Stimulated activated CD4-positive, alpha-beta T cell treated with anti-CD3 and anti-CD28 coated beads, Interleukin-15, amount 100 ng/mL, for 1 hour (primary cell): ENCODE results near the gene SH2D3A.
"Not testable (repeated sequence)": the region's sequence is repeated elsewhere in the genome, so short reads cannot be mapped to it uniquely, and the experiment has no call there.

Experiments used
- DNase-seq, 2 donors: peaks; one replicate each; pipeline ENCODE4 v3.0.0-alpha.2; 2020; ENCODE audit warnings: low read depth in 1 of 2, low spot score in 1 of 2

The SH2D3A gene

DNA sequence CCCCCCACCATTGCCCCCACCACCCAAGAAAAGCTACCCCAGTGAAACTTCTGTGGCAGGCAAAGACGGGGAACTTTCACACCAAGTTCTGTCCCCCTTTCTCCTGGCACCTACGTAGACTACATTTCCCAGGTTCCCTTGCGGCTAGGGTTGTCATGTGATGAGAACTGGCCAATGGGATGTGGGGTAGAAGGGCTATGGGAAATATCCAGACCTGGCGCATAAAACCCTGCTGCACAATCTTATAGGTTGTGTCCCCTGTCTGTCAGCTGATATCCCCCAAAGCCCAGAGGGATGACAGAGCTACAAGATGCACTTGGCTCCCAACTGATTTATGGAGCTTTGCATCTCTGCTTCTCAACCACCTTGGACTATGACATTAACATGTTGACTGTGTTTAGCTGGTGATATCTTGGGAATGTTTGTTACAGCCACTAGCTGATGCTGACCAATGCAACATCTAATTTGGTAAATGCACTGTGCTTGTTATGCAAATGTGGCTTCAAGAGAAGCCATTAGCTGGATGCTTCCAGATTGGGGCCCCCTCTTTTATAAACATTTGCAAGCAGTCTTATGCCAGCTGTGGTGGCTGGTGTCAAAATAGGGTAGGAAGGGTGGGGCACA is 6.1 kb downstream of the SH2D3A start:
- DNase-seq, result no peak

DNA sequence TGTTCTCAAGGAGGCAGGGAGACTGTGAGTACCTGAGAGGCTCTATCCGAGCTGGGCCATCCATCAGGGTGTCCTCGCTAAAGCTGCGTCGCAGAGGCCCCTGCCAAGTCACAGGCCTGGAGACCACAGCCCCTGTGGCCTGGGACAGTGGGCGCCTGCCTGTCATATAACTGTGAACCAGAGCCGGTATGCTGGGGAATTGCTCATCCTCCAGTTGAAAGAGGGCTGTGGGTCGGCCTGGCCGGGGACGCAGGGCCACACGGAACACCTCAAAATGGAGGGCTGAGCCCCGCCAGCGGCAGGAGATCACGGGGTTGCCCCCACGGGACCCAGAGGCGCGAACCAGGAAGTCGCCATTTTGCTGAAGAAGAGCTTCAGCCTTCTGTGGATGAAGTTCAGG is 6.6 kb downstream of the SH2D3A start:
- no peak for DNase-seq

DNA sequence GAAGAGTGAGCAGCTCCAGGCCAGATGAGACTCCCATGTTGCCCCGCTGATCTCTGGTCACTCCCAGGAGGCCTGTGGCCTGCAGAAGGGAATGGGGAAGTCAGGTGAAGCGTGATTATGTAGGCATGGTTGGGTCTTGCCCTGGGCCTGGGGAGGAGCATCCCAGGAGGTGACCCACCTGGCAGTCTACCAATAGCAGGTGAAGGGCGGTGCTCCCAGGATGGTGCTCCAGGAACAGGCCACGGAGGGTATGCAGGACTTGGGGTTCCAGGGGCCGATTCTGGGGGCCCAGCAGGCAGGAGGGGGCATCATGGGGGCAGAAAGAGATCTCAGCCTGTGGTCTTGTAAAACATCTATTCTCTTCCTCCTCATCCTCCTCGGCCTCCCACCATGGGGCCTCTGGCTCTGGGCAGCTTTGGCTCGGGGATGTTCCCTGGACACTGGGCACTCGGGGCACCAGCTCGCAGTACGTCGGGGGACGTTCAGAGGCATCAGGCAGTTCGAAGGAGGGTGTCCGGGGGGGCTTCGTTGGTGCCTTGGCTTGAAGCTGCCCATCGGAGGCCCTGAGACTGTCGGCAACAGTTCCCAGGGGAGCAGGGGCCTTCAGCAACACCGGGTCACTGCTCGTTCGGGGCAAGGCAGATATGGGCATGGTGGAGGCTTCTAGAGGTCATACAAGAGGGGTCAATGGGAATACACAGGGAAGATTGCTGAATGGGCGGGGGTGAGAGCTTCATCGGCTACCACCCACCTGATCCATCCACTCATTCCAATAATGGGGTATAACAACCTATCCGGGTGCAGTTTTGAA is 12.4 kb downstream of the SH2D3A start:
- DNase-seq, result no peak

DNA sequence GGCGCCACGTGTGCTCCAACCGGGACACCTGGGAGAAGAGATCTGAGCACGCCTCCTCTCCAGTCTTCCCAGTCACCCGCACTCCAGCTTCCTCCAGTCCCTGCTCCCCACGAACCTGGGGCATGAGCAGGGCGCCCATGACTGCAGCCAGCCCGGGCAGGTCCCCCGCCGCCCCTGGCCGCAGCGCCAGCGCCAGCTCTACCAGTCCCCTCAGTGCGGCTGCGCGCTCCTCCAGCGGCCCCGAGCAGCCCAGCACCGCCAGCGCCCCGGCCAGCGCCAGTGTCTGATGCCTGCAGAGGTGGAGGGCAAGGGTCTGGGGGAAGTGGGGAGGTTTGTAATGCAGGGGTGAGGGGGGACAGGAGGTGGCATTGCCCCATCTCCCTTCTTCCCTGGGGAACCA is 13.1 kb downstream of the SH2D3A start:
- DNase-seq, result no peak

DNA sequence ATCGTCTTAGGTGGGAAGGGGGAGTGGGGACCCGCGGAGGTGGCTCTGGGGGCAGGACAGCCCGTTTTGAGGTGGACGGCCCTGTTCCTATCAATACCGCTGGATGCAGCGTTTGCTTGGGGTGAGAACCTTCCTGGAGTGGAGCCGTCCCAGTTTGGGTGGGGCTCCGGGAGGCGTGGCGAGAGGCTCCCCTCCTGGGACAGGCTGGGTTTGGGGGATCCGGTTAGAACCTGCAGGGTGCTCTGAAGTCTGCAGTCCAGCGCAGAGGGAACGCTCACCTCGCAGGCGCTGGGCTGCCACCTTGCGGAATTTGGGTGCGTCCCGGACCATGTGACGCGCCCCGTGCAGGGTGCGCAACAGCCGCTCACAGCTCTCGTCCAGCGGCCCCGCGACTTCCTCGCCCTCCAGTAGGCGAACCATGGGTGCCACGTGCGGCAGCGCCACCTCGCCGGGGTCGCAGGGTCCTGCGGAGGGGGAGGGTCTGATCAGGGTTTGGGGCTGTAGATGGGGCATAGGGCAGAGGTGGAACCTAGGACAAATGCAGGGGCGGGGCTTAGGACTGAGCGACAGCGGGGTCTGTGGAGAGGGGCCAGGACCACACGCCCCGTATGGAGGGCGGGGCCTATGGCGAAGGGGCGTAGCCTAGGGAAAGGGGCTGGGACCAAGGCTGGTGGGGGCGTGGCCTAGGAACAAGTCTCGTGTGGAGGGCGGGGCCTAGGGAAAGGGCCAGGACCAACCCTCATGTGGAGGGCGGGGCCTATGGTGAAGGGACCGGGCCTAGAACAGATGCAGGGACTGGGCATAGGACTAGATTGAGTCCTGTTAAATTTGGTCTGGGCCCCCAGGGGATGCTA is 13.8 kb downstream of the SH2D3A start:
- peak; percentile 55 to 75 for DNase-seq

DNA sequence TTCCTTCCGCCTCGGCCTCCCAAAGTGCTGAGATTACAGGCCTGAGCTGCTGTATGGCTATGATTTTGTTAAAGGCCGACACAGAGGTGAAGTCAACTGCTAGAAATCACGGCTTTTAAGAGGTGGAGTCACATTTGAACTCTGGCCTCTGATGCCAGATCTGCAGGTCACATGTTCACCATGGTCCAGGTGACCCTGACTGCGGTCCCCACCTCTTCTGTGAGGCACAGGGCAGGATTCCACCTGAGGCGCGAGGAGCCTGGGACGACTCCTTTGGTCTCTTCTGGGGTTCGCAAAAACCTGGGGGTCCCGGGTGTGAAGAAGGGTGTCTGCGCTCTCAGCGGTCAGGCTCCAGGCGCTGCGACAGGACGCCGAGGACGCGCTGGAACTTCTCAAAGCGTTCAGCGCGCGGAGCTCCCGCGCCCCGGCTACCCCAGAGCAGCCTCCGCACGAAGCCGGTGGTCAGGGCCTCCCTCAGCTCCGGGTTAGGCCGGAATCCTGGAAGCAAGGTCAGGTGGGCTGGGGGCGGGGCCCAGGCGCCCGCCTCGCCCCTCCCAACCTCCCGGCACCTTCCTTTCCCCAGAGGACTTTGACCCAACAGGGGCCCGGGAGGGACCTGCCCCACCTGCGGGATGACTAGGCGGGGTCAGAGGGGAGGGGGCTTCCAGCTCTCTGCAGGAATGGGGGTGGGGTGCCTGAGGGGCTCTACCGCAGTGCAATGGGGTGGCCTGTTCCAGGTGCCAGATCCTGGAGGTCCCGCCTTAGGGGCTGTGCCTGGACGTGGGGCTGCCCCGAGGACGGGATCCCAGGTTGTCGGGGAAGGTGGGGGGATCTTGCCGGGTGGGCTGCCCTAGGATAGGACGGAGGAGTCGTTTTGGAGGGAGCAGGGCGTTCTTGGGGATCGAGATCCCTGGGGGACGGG is 14.7 kb downstream of the SH2D3A start:
- no peak for DNase-seq

DNA sequence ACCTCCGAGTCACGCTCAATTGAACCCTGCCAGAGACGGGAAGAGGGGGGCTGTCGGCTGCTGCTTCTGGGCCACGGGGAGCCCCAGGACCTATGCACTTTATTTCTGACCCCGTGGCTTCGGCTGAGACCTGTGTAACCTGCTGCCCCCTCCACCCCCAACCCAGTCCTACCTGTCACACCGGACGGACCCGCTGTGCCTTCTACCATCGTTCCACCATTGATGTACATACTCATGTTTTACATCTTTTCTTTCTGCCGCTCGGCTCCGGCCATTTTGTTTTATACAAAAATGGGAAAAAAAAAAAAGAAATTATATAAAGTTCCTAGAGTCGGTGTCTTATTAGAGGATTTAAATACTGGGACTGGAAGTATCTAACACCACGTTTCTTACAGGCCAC is 16.0 kb downstream of the SH2D3A start:
- no peak for DNase-seq

DNA sequence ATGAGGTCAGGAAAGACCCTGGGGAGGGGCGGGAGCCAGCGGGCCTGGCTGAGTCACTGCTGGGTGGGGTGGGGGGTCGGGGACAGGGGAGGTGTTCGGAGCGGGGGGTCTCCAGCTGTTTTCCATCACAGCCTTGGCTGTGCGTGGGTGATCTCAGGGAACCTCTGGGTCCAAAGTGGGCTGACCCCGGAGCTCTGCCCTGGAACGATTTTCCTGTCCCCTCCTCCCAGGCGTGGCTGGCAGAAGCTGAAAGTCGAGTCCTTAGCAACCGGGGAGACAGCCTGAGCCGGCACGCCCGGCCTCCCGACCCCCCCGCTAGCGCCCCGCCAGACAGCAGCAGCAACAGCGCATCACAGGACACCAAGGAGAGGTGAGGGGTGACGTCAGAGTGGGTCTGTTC is 17.2 kb downstream of the SH2D3A start:
- no peak for DNase-seq

DNA sequence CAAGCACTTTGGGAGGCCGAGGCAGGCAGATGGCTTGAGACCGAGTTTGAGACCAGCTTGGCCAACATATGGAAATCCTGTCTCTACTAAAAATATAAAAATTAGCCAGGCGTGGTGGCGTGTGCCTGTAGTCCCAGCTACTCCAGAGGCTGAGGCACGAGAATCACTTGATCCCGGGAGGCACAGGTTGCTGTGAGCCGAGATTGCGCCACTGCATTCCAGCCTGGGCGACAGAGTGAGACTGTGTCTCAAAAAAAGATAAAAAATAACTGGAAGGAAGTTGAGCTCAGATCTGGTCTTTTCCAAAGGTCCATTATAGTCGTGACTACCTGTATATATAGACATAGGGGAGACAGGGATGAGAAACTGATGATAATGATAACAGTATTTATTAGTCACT is 18.7 kb downstream of the SH2D3A start:
- DNase-seq, result not testable (repeated sequence)

DNA sequence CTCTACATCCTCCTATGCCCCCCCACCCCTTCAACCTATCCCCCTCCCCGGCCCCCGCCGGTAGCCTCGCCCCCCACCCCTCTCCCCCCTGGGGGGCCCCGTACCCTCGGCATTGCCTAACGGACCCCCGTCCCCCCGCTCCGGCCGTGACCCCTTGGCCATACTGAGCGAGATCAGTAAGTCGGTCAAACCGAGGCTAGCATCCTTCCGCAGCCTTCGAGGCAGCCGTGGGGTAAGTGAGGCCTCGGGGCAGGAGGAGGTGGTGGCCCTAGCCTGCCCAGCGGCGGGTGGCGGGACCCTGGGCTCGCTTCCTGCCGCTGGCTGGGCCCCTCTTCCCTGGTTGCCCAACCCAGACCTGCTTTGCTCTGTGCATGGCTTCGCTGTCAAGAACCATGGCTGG is 21.3 kb downstream of the SH2D3A start:
- no peak for DNase-seq

DNA sequence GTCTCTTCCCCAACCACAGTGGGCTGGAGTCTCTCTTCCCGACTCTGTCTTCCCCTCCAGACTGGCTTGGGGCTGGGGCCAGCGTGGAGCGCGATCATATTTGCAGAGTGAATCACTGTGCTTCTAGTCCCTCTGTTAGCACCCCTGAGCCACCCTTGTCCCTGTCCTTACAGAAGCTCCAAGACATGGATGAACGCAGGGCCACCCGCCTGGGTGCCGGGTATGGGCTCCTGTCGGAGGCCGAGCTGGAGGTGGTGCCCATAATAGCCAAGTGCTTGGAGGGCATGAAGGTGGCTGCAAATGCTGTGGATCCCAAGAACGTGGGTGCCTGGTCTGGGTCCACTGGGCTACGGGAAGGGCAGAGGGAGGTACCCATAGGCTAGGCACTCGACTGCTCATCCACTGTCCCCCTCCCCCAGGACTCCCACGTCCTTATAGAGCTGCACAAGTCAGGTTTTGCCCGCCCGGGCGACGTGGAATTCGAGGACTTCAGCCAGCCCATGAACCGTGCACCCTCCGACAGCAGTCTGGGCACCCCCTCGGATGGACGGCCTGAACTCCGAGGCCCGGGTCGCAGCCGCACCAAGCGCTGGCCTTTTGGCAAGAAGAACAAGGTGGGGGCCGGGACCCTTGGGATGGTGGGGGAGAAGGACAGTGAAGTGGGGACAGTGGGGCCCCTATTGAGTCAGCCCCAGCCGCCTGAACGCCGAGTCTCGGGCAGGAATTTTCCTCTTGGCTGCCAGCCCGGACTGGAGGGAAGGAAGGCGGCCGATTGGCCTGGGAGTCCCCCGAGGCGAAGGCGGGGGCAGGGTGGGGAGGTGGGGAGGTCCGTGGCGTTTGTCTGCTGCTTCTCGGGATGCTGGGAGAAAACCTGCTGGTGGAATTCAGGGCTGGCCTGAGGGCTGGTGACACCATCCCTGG is 22.6 kb downstream of the SH2D3A start:
- no peak for DNase-seq

DNA sequence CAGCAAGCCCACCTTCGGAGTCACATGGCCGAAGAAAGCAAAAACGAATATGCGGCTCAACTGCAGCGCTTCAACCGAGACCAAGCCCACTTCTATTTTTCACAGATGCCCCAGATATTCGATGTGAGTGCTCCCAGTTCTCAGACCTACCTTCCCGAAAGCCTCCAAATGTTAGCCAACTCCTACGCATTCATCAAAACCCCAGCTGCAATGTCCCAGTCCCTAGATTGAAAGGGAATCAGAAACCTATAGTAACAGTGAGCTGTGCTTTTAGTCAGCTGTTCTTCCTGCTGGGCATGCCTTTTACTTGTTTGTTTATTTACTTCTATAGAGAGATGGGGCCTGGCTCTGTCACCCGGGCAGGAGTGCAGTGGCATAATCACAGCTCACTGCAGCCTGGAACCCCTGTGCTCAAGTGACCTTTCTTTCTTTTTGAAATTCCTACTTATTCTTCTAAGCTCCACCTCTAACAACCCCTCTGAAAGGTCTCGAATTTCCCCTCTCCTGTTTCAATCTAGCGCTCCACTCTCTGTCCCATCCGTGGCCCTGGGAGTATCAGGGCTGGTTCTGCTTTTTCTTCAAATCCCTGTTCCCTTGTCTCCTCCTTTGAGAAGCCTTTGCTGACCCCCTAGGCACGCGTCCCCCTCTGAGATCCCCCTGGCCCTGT is 23.4 kb downstream of the SH2D3A start:
- DNase-seq, result no peak

DNA sequence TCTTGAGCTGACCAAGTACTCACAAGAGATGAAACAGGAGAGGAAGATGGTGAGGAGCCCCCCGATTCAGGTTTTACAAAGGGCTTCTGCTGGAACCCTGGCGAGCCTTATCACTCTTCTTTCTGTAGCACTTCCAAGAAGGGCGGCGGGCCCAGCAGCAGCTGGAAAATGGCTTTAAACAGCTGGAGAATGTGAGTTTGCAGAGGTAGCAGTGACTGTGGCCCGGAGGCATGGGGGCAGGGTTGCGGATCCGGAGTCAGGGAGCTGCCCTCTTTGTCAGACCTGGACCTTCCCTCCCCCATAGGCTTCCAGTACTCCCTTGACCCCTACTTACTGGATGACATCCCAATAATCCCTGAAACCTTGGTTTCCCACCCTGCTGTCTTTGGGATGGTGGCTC is 24.2 kb downstream of the SH2D3A start:
- DNase-seq, result no peak

DNA sequence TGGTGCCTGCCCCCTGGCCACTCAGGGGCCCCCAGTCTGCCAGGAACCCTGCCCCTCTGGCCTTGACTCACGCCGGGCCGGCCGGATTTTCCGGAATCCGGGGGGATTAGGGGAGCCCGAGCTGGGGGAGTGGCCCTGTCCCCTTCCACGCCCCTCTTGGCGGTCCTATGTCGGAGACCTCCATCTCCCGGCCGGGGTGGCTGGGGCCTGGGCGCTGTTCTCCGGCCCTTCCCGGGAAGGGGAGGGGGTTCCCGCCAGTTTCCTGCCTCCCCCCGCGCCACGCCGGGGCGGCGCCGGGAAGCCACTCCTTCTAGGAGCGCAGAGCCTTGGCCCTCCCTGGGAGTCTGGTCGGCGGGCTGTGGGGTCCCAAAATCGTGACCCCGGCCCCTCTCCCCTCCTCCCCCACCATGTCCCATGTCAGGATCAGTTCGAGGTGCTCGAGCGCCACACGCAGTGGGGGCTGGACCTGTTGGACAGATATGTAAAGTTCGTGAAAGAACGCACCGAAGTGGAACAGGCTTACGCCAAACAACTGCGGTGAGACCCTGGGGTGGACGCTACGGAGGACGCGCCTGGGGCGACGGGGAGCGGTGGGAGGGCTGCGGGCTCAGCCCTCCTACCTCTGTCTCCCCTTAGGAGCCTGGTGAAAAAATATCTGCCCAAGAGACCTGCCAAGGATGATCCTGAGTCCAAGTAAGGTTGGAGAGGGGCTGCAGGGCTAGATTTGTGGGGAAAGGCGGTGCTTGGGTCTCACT is 26.5 kb downstream of the SH2D3A start:
- DNase-seq, result no peak

DNA sequence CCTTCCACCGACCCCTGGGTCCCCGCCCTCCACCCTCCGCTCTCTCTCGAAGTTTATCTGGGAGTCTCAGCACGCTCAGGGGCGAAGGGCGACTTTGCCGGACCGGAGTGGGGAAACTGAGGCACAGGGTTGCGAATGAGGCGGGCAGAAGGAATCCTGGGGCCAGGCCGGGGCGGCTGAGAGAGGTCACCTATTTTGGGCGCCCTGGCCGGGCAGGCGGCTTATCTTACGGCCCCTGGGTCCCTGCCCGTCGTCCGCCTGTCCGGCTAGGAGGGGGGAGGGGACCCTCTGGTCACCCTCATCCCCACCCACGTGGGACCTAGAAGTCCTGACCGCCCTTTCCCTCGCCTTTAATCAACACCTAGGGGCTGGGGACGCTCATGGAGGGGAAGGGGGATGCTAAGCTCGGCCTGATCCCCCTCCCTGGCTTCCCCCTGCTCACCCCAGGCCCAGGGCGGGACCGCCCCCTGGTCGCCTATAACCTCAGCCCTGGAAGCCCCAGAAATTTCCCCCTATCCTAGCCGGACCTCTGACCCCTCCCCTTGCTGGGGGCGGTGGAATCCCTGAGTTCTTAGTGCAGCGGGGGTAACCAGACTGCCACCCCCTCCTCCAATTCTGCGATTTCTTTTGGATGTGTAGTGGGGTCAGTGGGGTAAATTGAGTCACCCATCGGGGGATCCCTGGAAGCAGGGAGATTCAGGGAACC is 27.2 kb downstream of the SH2D3A start:
- DNase-seq, result no peak

DNA sequence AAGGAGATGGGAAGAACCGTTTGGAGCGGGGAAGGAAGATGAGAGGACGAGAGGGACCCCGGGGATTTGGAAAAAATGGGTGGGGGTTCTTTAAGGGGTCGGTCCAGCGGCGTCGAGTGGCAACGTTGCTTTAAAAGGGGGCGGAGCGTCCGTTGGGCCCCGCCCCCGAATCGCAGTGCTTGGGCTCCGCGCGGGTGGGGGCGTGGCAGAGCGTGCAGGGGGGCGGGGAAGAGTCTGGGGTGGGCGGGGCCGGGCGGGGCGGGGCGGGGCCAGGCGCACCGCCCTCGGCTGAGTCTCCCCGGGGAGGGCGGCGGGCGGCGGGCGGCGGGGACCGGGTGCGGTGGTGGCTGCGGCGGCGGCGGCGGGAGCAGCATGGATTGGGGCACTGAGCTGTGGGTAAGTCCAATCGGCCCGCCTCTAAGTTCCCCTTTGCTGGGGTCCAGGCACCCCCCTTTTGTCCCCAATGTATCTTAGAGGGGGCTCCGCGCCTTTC is 27.8 kb downstream of the SH2D3A start, which contains the start of gene TRIP10:
TRIP10 (plus strand) TSS at position 291 of the 493 bp plus-strand sequence; CDS start at position 373, 82 bp downstream.
- DNase-seq, result peak; percentile 73 to 75

DNA sequence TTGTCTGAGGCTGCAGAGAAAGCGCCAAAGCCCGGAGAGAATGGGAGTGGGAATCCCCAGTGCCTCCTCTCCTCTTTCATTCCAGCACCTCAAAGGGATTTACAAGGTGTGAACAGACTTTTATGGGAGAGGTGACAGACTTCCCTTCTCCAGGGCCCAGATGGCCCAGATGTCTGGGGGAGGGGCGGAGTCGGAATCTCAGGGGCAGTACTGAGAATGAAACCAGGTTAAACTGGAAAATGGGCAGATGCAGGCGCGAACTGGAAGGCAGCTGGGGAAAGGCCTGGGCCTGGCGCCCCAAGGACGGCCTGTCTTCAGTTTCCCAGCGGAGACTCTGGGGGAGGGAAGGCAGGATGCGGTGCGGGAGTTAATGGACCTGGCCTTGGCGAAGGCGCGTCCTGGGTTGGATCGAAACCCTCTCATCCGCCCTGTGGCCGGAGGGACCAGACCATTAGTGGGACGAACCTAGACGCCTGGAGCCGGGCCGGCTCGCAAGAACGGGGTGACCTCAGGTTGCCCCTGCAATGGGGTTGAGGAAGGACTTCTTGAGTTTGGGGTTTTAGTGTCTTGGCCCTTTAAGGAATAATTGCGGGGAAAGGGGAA is 28.3 kb downstream of the SH2D3A start:
- DNase-seq, result no peak
